ENCODE measurements around the gene UGT3A2.

Gene UGT3A2

GRCh38 chr5:36060420-36060887 is 6.2 kb downstream of the UGT3A2 start:
- TF ChIP-seq REST (IDR thresholded peaks at IDR 0.05; ENCODE audit: insufficient read depth in 1 of 2, low read depth in 2 of 2, low read length in 2 of 2), result no peak
- no peak for TF ChIP-seq TAF1 (IDR thresholded peaks at IDR 0.05; ENCODE audit: borderline replicate concordance, insufficient read depth, low read length)
- TF ChIP-seq FOXP2 (optimal IDR thresholded peaks at IDR 0.05; ENCODE audit: borderline replicate concordance, extremely low read depth, extremely low read length, insufficient read depth), result no peak
- TF ChIP-seq SIN3A (IDR thresholded peaks at IDR 0.05; ENCODE audit: borderline replicate concordance, insufficient read depth, low read length), result no peak
- no peak for TF ChIP-seq POLR2AphosphoS5 (IDR thresholded peaks at IDR 0.05; ENCODE audit: low read depth, low read length)

- TF ChIP-seq SIN3A (IDR thresholded peaks at IDR 0.05; ENCODE audit: borderline replicate concordance, insufficient read depth, low read length) (no peak), POLR2AphosphoS5 (IDR thresholded peaks at IDR 0.05; ENCODE audit: low read depth, low read length) (no peak), TAF1 (IDR thresholded peaks at IDR 0.05; ENCODE audit: borderline replicate concordance, insufficient read depth, low read length) (no peak), REST (IDR thresholded peaks at IDR 0.05; ENCODE audit: insufficient read depth in 1 of 2, low read depth in 2 of 2, low read length in 2 of 2) (no peak), FOXP2 (optimal IDR thresholded peaks at IDR 0.05; ENCODE audit: borderline replicate concordance, extremely low read depth, extremely low read length, insufficient read depth) (no peak)
Observed at GRCh38 chr5:36059571-36060419, 6.9 kb downstream of the UGT3A2 start.

- no peak for TF ChIP-seq FOXP2 (optimal IDR thresholded peaks at IDR 0.05; ENCODE audit: borderline replicate concordance, extremely low read depth, extremely low read length, insufficient read depth)
- TF ChIP-seq REST (IDR thresholded peaks at IDR 0.05; ENCODE audit: insufficient read depth in 1 of 2, low read depth in 2 of 2, low read length in 2 of 2), result no peak
- TF ChIP-seq TAF1 (IDR thresholded peaks at IDR 0.05; ENCODE audit: borderline replicate concordance, insufficient read depth, low read length), result no peak
- TF ChIP-seq SIN3A (IDR thresholded peaks at IDR 0.05; ENCODE audit: borderline replicate concordance, insufficient read depth, low read length), result no peak
- no peak for TF ChIP-seq POLR2AphosphoS5 (IDR thresholded peaks at IDR 0.05; ENCODE audit: low read depth, low read length)
Observed at GRCh38 chr5:36058776-36059175, 7.9 kb downstream of the UGT3A2 start.

- TF ChIP-seq TAF1 (IDR thresholded peaks at IDR 0.05; ENCODE audit: borderline replicate concordance, insufficient read depth, low read length) (no peak), POLR2AphosphoS5 (IDR thresholded peaks at IDR 0.05; ENCODE audit: low read depth, low read length) (no peak), FOXP2 (optimal IDR thresholded peaks at IDR 0.05; ENCODE audit: borderline replicate concordance, extremely low read depth, extremely low read length, insufficient read depth) (no peak), SIN3A (IDR thresholded peaks at IDR 0.05; ENCODE audit: borderline replicate concordance, insufficient read depth, low read length) (no peak), REST (IDR thresholded peaks at IDR 0.05; ENCODE audit: insufficient read depth in 1 of 2, low read depth in 2 of 2, low read length in 2 of 2) (no peak)
Observed at GRCh38 chr5:36057386-36057785, 9.3 kb downstream of the UGT3A2 start.
